ENCODE data around the gene AIPL1.

The AIPL1 gene

DNA sequence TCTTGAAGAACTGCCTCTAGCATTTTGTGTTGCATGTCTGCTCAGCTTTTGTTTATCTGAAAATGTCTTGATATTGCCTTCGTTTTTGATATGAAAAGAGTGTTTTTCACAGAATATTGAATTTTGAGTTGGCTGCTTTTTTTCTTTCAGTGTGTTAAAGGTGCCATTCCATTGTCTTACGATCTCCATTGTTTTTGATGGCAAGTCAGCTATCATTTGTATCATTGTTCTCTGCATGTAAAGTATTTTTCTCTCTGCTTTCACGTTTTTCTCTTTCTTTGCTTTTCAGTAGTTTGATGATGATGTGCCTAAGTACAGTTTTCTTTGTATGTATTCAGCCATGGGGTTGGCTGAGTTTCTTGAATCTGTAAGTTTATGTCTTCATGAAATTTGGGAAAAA lies 57.0 kb downstream of the AIPL1 start:
- H3K4me1 ChIP-seq: peaks cover 6% of the 10 kb centered on the region
- H3K27me3 ChIP-seq: no peaks in the 10 kb centered on the region
- H4K20me1 ChIP-seq: no peaks in the 10 kb centered on the region
- no peak for TF ChIP-seq Cebpa-rat (IDR thresholded peaks at IDR 0.05)
- no peak overlapping the region for H3K4me3 ChIP-seq
- H3K4me2 ChIP-seq: no peak overlapping the region
- no peak overlapping the region for H3K9ac ChIP-seq
- no peak overlapping the region for H3K27ac ChIP-seq
- 0 out of 2 replicates have a peak, but pooled peaks cover 5% of the 10 kb centered on the region for H3K9me3 ChIP-seq
- no peaks in the 10 kb centered on the region for H3K36me3 ChIP-seq

DNA sequence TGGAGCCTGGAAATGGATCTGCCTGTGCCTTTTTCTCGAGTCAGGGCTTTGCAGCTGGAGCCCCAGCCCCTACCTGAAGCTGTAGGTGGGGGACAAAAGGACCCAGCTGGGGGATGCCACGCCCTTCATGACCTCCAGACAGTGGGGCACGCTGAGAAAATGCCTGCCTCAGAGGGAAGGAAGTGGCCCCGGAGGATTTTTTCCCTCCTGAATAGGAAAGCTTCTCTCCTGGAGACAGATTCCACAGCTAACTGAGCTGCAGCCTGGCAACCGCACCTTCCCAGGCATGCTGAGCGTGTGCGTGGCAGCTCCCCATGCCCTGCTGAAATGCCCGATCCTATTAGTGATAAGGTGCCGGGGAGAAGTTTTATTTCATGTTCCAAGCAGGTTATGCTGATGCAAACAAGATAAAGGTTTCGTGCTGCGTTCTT lies 58.0 kb downstream of the AIPL1 start:
- H3K9ac ChIP-seq: no peak overlapping the region
- no peak overlapping the region for H3K4me3 ChIP-seq
- no peak for TF ChIP-seq Cebpa-rat (IDR thresholded peaks at IDR 0.05)
- 0 out of 2 replicates have a peak, but pooled peaks cover 5% of the 10 kb centered on the region for H3K9me3 ChIP-seq
- H3K36me3 ChIP-seq: no peaks in the 10 kb centered on the region
- H3K27ac ChIP-seq: no peak overlapping the region
- no peaks in the 10 kb centered on the region for H3K27me3 ChIP-seq
- no peaks in the 10 kb centered on the region for H4K20me1 ChIP-seq
- no peak overlapping the region for H3K4me2 ChIP-seq
- H3K4me1 ChIP-seq: peaks cover 6% of the 10 kb centered on the region

DNA sequence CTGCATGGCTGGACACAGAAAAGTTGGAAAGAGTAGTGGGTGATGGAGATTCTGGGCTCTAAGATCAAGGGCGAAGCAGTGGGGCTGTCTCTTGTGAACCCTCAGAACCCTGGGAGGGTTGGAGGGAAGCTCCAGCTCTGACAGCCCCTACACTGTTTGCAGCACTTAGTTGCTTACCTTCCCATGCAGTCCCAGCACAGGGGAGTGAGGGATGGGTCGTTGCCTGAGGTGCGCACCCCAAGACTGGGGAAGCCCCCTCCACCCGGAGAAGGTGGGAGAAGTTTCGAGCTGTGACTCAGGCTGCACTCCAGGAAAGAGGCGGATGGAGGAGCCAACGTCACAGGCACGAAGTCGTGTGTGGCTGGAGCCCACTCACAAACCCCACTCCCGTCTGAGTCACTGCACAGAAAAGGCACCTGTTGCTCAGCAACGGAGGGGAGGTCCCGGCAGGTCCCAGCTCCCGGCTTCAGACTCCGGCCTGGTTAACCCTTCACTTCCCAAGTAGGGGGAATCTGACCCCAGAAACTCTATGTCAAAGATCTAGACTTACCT lies 60.1 kb downstream of the AIPL1 start:
- TF ChIP-seq Cebpa-rat (IDR thresholded peaks at IDR 0.05): no peak
- H3K4me2 ChIP-seq: no peak overlapping the region
- H3K27me3 ChIP-seq: no peaks in the 10 kb centered on the region
- H3K4me3 ChIP-seq: no peak overlapping the region
- H3K9me3 ChIP-seq: 0 out of 2 replicates have a peak, but pooled peaks cover 5% of the 10 kb centered on the region
- H4K20me1 ChIP-seq: no peaks in the 10 kb centered on the region
- no peak overlapping the region for H3K9ac ChIP-seq
- H3K4me1 ChIP-seq: peaks cover 6% of the 10 kb centered on the region
- no peaks in the 10 kb centered on the region for H3K36me3 ChIP-seq
- H3K27ac ChIP-seq: no peak overlapping the region

DNA sequence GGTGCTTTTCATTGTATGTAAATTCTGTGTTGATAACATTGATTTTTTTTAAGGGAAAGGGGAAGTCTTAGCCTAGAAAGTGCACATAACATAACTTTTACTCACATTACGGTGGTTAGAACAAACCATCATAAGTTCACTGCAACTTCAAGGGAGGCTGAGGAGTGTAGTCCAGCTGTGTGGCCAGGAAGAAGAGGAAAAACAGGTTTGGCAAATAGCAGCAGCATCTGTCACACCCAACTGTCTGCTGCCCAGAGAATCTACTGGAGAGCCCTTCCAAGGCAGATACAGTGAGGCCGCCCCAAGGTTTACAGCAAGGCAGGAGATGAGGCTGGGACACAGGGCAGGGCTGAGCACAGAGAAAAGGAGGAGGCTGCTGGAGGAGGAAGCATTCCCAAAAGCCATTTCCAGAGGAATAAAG lies 60.6 kb downstream of the AIPL1 start:
- H3K9me3 ChIP-seq: 0 out of 2 replicates have a peak, but pooled peaks cover 5% of the 10 kb centered on the region

More for the DNA sequence above, 60.6 kb downstream of the AIPL1 start:
- no peaks in the 10 kb centered on the region for H4K20me1 ChIP-seq
- peaks cover 6% of the 10 kb centered on the region for H3K4me1 ChIP-seq
- H3K27ac ChIP-seq: no peak overlapping the region
- H3K9ac ChIP-seq: no peak overlapping the region
- no peaks in the 10 kb centered on the region for H3K36me3 ChIP-seq
- no peak for TF ChIP-seq Cebpa-rat (IDR thresholded peaks at IDR 0.05)
- H3K4me2 ChIP-seq: no peak overlapping the region
- H3K4me3 ChIP-seq: no peak overlapping the region
- no peaks in the 10 kb centered on the region for H3K27me3 ChIP-seq
